GM12892 (cell line): ENCODE data around the gene CD44.

ENCODE experiments used
- POLR2A ChIP-seq: IDR thresholded peaks from 2 replicates; pipeline ENCODE4 v1.6.1; 2011; ENCODE audit warnings: low read depth, low read length, control low read depth
- POLR2AphosphoS5 ChIP-seq: IDR thresholded peaks from 2 replicates; pipeline ENCODE4 v1.6.1; 2011; ENCODE audit warnings: low read depth, low read length, control low read depth
- TAF1 ChIP-seq: IDR thresholded peaks from 2 replicates; pipeline ENCODE4 v1.6.1; 2011; ENCODE audit warnings: low read depth, mild to moderate bottlenecking, control low read depth, low read length, borderline replicate concordance

GRCh38 chr11:35135222-35135621 lies 3.7 kb upstream of the CD44 start:
- no peak for TF ChIP-seq TAF1
- TF ChIP-seq POLR2AphosphoS5: no peak
- TF ChIP-seq POLR2A: no peak
